A673 (cell line): ENCODE measurements around the gene CAMK2A. TPM values are rescaled to one million over a fixed set of nuclear protein-coding genes. Genes with fewer than 3 reads are reported as not detected.

ENCODE experiments used
- BruUV-seq: library from RNA; stranded (reverse); fragments of 400-500 nt; replicated peaks from 2 replicates; lab custom pipeline; 2021; lab: Mats Ljungman, UMichigan
- CTCF ChIA-PET: fragments of 300-600 bp; sonication (Branson Sonifier 250); formaldehyde crosslinking; loops from one replicate; lab custom pipeline; 2022; ENCODE audit warnings: antibody characterized with exemption; lab: Charles Lee
- POLR2A ChIA-PET: fragments of 300-600 bp; sonication (Branson Sonifier 250); formaldehyde crosslinking; loops from one replicate; lab custom pipeline; 2022; ENCODE audit warnings: antibody characterized with exemption; ENCODE audit not compliant: low non-redundant PET; lab: Charles Lee
- DNase-seq: peaks from one replicate; pipeline ENCODE4 v3.0.0-alpha.2; 2015; ENCODE audit warnings: low spot score
- H3K27ac ChIP-seq: fragments of 200-600 bp; sonication (generic); 2 replicates; pipeline ENCODE4 v1.5.1; 2016; ENCODE audit warnings: mixed run types, low read depth, mild to moderate bottlenecking, mixed read lengths, antibody characterized with exemption, low read length; ENCODE audit not compliant: poor library complexity, severe bottlenecking
- H3K27me3 ChIP-seq: fragments of 200-600 bp; sonication (generic); replicated peaks from 2 replicates; pipeline ENCODE4 v1.6.1; 2017; ENCODE audit warnings: mixed run types, low read depth, mild to moderate bottlenecking, mixed read lengths, antibody characterized with exemption, low read length; ENCODE audit not compliant: insufficient read depth, poor library complexity
- H3K36me3 ChIP-seq: fragments of 200-600 bp; sonication (generic); 2 replicates; pipeline ENCODE4 v1.6.1; 2016; ENCODE audit warnings: mixed run types, mild to moderate bottlenecking, mixed read lengths, antibody characterized with exemption, low read length; ENCODE audit not compliant: insufficient read depth, poor library complexity, severe bottlenecking
- H3K4me1 ChIP-seq: fragments of 200-600 bp; sonication (generic); 2 replicates; pipeline ENCODE4 v1.6.1; 2017; ENCODE audit warnings: mixed run types, mild to moderate bottlenecking, mixed read lengths, antibody characterized with exemption, low read length; ENCODE audit not compliant: insufficient read depth, poor library complexity, severe bottlenecking
- H3K4me3 ChIP-seq: fragments of 200-600 bp; sonication (generic); 2 replicates; pipeline ENCODE4 v1.5.1; 2016; ENCODE audit warnings: low read depth, mixed run types, mild to moderate bottlenecking, mixed read lengths, low read length; ENCODE audit not compliant: poor library complexity, severe bottlenecking
- H3K9me3 ChIP-seq: fragments of 200-600 bp; sonication (generic); 2 replicates; pipeline ENCODE4 v1.6.1; 2016; ENCODE audit warnings: mixed run types, low read depth, mild to moderate bottlenecking, mixed read lengths, antibody characterized with exemption, low read length; ENCODE audit not compliant: poor library complexity, severe bottlenecking
- CTCF ChIP-seq: fragments of 300-800, 200-600 bp; sonication (generic); conservative IDR thresholded peaks from 2 replicates; pipeline ENCODE4 v1.5.1; 2017; ENCODE audit warnings: low read depth, mild to moderate bottlenecking, antibody characterized with exemption, low read length, moderate library complexity, mixed read lengths
- EZH2 ChIP-seq: fragments of 200-600 bp; sonication (generic); IDR thresholded peaks from 2 replicates; pipeline ENCODE4 v1.6.1; 2017; ENCODE audit warnings: borderline replicate concordance, low read depth, mild to moderate bottlenecking, mixed read lengths, antibody characterized with exemption, low read length; ENCODE audit not compliant: poor library complexity, severe bottlenecking
- intact Hi-C: fragments of 100-400 bp; cut with micrococcal nuclease; formaldehyde crosslinking; loops from one replicate; pipeline ENCODE4 v1.10.0; 2022; ENCODE audit not compliant: unreplicated experiment
- total RNA-seq: library from RNA; stranded (reverse); gene quantifications from 2 replicates; pipeline ENCODE4 v1.2.3, GENCODE V29; 2021

The CAMK2A gene
- total RNA-seq, 1 experiment from 2014 or later: not detected

- BruUV-seq: no TSS peak
- no peaks in the 10 kb centered on the region for H3K36me3 ChIP-seq
- TF ChIP-seq EZH2 (no peak), CTCF (no peak)
- no peaks in the 10 kb centered on the region for H3K27me3 ChIP-seq
- H3K9me3 ChIP-seq: no peaks in the 10 kb centered on the region
- POLR2A ChIA-PET: interaction anchor here (0.6 kb wide), 1 partner anchor 186 kb away, joined by 4 read pairs; no protein-coding TSS in a partner anchor
- DNase-seq: no peak
- no peak overlapping the region for H3K4me3 ChIP-seq
- CTCF ChIA-PET: interaction anchor here (0.7 to 1.0 kb wide), 2 partner anchors 210 to 385 kb away, joined by 5 to 13 read pairs; no protein-coding TSS in a partner anchor
- no peak overlapping the region for H3K27ac ChIP-seq
- no peaks in the 10 kb centered on the region for H3K4me1 ChIP-seq
- intact Hi-C loops: loop anchor here (1.0 to 5.0 kb wide), 5 partner anchors 57 to 582 kb away; no protein-coding TSS in a partner anchor
Measured at GRCh38 chr5:150218693-150219035, 70.9 kb downstream of the CAMK2A start.

GRCh38 chr5:150217873-150218692 is 71.5 kb downstream of the CAMK2A start:
- Histone ChIP-seq H3K9me3 (no peaks in the 10 kb centered on the region), H3K4me1 (no peaks in the 10 kb centered on the region), H3K4me3 (no peak overlapping the region), H3K27ac (no peak overlapping the region), H3K36me3 (no peaks in the 10 kb centered on the region), H3K27me3 (no peaks in the 10 kb centered on the region)
- POLR2A ChIA-PET: no interaction called here
- no TSS peak for BruUV-seq
- peak; percentile 88 for DNase-seq
- CTCF ChIA-PET: interaction anchor here (1.0 kb wide), 1 partner anchor 384 kb away, joined by 5 read pairs; no protein-coding TSS in a partner anchor
- TF ChIP-seq EZH2: no peak
- peak; percentile 88 for TF ChIP-seq CTCF
- intact Hi-C loops: loop anchor here (1.0 to 5.0 kb wide), 5 partner anchors 57 to 581 kb away; no protein-coding TSS in a partner anchor

DNA sequence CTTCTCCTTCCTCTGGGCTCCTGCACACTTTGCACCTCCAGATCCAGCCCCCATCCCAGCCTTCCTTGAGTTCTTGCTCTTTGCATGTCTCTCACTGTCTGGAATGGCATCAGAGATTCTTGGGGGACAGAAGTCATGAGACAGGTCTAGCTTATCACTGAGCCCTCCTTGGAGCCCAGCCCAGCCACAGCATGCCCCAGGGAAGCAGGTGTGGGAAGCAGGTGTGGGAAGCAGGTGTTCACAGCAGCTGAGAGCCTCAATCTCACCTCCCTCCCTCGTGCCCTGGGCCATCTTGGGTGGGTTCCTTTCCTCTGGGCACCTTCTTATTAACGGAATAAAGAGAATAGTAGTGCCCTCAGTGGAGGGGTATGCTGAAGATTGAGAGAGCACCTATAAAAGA is 72.5 kb downstream of the CAMK2A start:
- no peak for DNase-seq
- Histone ChIP-seq H3K4me1 (no peaks in the 10 kb centered on the region), H3K36me3 (no peaks in the 10 kb centered on the region), H3K27me3 (no peaks in the 10 kb centered on the region), H3K4me3 (no peak overlapping the region), H3K27ac (no peak overlapping the region), H3K9me3 (no peaks in the 10 kb centered on the region)
- TF ChIP-seq EZH2: no peak
- no peak for TF ChIP-seq CTCF
- intact Hi-C loops: loop anchor here (5.0 kb wide), 1 partner anchor 225 kb away; no protein-coding TSS in a partner anchor
- POLR2A ChIA-PET: no interaction called here
- CTCF ChIA-PET: no interaction called here
- no TSS peak for BruUV-seq
